ENCODE results near the gene UBTF. TPM values are rescaled to one million over a fixed set of nuclear protein-coding genes. Genes with fewer than 3 reads are reported as not detected.

Gene UBTF
- total RNA-seq, 1 donor from 2014 or later: 169 TPM

DNA sequence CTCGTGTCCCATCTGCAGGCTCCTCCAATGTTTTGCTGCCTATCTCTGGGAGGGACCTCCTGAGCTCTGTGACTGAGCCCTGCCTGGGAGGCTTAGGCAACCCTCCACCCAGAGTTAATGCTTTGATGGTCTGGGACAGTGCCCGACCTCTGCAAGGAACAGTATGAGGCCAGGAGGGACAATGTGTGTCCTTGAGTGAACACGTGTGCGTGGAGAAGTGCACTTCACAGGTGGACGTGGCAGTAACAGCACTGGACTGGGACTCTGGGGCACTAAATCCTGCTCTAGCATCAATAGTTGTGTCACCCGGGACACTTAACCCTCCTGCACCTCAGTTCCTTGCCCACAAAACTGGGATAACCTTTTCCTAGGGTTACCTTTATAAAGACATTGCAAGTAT lies 4.6 kb downstream of the UBTF start:
- intact Hi-C loops (cut with micrococcal nuclease): loop anchor here (5.0 kb wide), 1 partner anchor 682 kb away; the partner anchor contains the start of gene EFTUD2

DNA sequence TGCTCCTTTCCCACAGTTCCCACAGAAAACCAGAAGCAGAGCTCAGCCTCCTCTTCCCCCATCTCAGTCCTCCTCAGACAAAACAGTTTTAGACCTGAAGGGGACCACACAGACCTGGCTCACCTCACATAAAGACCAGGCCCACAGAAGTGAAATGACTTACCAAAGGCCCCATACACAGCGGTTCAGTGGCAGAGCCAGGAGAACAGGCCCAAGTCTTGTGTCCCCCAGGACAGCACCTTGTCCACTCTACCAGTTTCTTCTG lies 5.3 kb downstream of the UBTF start:
- intact Hi-C loops (cut with micrococcal nuclease): no loop called here

DNA sequence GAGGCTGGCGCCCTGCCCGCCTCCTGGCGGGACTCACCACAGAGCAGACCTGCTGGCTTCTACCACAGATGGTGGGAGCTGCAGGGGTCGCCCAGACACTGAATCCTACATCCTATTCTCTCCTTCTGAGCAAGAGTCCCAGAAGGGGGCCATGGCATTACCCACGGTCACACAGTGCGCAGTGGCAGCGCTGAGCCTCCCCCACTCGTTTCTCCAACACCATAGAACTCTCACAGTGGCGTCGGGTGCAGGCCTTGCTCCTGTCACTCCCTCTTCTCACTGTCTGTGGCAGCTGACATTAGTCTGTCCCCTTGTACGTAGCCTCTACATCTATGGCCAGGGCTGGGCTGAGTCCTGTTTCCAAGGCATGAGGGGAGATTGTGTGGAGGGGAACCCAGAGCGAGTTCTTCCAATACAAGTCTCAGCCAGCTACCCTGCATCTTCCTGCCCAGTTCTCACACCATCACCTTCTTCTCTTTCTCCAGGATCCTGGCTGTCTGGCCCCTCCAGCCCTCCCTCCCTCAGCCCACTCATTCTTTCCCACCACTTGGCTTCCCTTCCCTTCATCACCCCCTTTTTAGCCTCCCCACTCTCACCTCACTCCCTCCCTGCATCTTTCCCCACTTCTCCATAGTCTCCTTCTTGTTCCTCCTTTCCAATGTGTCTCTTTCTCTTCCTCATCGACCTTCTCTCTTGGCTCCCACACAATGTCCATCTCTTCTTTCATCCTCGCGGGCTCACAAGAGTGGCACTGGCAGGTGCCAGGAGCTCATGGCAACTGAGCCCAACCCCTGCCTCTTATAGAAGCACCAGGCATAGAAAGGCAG lies 5.9 kb downstream of the UBTF start:
- intact Hi-C loops (cut with micrococcal nuclease): no loop called here

DNA sequence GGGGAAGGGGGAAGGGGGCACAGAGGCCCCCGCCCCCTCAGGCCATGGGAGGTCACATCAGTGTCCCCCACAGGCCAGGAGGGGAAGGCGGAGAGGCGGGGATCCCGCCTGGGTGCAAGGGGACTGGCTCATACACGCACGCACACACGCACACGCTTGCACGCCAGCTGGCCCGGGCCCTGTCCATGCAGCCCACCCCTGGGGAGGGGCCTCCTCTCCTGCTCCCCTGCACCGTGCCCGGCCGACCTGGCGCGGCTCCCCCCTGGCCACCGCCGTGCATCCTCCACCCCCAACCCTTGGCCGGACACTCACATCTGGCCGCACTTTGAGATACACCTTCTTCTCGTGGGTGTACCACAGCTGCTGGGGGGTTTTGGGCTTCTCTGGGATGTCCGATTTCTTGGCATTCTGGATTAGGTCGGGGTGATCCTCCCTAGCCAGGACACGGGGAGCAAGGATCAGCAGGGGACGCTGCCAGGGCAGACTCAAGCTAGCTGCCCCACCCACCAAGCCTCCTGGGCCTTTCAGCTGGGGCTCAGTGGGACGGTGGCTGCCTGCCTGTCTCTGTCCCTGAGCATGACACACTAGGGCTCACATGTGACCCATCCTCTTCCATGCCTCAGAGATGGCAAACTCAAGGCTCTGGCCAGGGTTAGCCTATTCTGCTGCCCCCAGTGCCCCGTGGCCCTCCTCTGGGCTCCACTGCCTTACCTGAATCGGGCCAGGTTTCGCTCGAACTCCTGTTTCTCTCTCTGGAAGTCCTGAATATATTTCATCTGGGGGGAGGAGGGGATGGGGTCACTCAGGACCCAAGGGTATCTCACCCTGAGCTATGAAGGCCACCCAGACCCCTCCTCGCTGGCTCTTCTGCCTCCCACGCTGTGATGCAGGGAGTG lies 6.7 kb downstream of the UBTF start:
- intact Hi-C loops (cut with micrococcal nuclease): no loop called here

DNA sequence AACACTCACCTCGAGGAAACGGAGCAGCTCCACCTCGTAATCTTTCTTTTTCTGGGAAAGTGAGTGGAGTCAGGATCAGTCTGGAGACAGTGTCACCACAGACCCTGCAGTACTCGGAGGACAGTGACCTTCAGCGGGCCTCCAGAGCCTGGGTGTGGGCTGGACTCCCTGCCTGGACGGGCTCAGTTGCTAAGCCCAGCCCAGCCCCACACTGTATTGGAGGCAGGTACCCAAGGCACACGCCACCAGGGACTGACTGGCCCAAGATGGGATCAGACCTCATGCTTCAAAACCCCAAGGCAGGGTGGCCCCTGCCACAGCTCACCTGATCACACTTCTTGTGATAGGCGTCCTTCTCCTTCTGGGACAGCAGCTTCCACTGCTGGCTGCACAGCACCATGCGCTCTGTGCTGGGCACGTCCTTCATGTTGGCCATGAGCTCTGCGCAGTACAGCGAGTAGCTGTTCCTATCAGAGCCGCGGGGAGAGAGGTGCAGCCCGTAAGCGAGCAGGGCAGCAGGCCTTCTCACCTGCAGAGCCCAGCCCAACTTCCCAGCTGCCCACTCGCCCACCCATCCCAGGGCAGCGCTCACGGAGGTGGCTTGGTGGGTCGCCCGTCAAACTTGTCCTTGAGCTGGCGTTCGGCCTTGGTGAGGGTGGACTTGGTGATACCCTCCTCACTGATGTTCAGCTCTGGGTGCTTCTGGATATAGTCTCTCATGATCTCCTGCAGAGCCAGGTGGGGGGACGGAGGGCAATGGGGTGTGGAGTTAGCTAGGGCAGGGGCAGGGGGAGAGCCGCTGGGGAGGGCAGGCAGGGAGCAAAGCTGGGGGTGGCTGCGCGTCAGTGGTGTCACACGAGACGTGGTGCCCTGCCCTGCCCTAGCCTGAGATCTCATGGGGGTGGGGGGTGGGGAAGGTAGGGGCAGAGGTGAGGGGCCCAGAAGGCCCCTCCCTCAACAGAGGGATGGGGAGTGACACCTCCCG lies 7.9 kb downstream of the UBTF start:
- intact Hi-C loops (cut with micrococcal nuclease): no loop called here

DNA sequence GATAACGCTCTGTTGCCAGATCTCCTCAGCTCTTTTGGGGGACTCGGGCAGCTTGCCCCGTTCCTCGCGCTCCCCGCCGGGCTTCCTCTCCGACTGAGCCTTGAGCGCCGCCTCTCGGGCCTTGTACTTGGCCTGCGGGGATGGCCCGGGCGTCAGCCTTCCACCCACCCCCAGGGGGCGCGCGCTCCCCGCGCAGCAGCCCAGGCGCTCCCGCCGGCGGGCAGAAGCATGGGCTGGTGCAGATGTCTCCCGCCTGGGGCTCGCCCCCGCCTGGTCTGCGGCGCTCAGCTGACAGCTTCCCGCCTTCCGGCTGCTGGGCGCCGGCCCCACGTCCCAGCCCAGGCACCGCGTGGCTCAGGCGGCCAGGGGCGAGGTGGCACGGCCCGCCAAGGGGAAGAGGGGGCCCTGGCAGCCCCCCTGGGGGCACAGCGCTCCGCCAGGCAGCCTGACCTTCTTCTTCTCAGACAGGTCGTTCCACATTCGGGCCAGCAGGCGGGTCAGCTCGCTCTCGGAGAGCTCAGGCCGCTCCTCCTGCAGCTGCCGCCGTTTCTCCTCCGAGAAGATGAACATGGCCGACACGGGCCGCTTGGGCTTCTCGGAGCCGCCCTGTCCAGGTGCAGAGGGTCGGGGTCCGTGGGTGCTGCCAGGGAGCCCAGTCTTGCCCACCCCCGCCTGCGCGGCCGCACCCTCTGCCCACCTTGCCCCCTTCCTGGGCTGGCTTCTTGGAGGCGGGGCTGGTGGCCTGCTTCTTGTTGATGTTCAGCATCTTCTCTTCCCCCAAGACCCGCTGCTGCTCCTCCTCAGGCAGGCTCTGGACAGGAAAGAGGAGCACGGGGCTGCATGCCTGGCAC lies 8.9 kb downstream of the UBTF start:
- intact Hi-C loops (cut with micrococcal nuclease): loop anchor here (1.0 kb wide), 4 partner anchors 8 to 121 kb away; no protein-coding TSS in a partner anchor

DNA sequence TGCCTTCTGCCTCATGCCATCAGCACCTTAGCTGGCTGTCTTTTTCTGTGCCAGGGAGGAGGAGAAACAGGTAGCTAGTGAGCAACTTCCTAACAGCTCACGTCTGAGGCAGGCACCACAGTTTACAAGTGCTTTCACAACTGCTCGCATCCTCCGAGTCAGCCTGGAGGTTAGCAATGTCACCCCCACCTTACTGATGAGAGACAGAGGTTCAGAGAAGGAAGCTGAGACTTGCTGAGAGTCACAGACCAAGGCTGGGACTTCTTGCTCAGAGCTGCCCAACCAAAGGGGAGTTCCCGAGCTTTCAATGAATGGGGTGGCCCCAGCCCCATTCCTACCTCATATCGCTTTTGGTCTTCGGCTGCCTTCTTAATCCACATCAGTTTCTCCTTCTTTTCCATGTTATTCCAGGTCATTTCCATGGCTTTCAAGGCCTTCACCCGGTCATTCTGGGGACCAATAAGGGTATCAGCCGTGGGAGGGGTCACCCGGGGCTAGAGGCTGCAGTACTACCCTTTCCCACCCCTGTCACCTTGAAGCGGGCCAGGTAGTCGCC lies 9.6 kb downstream of the UBTF start:
- intact Hi-C loops (cut with micrococcal nuclease): loop anchor here (1.0 kb wide), 4 partner anchors 8 to 121 kb away; no protein-coding TSS in a partner anchor

DNA sequence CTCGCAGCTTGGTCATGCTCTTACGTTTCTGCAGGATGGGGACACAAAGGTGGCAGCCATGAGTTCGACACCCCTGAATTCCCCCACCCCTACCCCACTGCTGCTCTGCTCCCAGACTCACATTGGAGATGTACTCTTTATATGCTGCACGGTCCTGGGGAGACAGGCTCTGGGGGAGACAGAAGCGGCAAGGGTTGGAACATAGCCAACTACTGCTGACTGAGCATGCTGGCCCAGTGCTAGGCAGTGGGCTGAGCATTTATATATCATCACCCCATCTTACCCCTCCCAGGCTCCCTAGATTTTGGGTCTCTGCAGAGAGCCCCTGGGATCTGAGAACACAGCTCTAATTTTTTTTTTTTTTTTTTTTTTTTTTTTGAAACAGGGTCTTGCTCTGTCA lies 11.7 kb downstream of the UBTF start:
- intact Hi-C loops (cut with micrococcal nuclease): no loop called here

DNA sequence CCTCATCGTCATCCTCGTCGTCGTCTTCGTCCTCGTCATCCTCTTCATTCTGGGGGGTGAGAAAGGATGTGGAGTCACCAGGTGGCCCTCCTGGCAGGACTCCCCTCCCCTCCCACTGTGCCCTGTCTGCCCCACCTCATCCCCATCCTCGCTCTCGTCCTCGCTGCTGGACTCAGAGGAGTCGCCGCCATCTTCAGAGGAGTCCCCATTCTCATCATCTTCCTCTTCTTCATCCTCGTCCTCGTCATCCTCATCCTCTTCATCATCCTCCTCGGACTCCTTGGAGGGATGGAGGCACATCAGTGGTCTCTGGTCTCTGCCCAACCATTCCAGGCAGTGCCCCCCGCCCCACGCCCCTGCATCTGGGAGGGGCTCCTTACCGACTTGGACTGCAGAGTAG lies 12.2 kb downstream of the UBTF start:
- intact Hi-C loops (cut with micrococcal nuclease): no loop called here

DNA sequence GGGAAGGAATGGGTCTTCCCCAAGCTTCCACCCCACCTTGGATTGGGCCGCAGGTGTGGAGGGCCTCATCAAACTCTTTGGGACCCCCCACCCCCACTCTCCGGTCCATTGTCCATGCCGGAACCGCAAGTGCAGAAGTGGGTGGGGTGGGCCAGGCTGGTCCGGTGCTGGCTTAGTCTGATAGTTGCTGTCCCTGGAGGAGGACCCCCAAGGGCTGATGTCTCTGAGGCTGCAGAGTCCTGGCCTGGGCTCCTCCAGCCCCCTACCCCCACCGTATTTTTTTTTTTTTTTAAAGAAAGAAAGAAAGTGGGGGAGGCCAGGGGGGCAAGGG lies 12.7 kb downstream of the UBTF start:
- intact Hi-C loops (cut with micrococcal nuclease): no loop called here

DNA sequence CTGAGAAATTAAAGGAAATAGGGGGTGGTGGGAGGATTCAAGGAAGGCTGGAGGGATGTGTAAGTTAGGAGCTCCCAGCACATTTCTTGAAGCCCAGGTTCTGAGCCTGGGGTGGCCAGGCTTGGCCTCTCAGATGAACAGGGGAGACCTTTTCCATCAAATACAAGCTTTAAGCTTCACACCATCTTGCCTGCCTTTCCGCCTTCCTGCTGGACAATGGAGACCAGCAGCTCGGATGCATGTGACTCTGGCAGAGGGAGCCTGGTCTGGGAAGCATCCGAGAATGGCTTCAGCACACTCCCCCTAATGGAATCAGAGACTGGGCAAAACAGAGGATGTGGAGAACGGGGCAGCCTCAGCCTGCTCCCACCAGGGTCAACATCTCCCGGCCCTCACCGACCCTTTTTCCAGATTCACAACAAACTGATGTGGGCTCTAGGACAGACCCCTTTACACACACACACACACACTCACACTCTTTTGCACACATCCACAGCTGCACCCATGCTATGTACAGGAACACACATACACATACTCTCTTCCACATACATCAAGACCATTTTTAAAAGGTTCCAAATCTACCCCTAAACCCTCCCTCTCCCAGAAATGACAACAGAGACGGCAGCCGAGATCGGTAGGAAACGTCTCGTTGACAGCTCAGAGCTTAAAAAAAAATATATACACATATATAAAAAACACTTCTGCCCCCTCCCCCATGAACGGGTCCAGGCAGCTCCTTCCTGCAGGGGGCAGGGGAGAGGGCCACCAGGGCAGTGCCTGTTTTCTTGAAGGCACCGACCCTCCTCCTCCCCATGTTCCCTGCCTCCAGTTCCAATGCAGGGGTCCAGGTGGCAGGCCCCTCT lies 13.3 kb downstream of the UBTF start:
- intact Hi-C loops (cut with micrococcal nuclease): no loop called here

DNA sequence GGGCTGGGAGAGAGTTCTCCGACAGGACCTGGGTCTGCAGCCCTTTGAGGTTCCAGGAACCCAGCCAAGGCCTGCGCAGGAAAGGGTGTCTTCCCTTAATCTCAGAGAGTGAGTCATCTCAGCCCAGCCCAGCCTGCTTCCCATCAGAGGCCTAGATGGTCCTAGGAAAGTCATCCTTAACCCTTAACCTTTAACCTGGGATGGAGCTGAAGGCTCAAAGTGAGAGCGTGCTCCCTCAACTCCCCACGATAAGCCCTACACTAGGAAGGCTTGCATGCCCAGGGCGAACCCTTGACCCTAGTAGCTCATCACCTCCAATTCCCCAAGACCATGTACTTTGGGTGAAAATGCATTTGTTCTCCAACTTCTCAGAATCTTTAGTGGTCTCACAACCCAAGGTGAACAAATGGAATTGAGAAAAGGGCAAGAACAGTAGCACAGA lies 15.0 kb downstream of the UBTF start:
- intact Hi-C loops (cut with micrococcal nuclease): loop anchor here (5.0 kb wide), 2 partner anchors 298 to 573 kb away; partner anchors contain the start of gene GPATCH8

DNA sequence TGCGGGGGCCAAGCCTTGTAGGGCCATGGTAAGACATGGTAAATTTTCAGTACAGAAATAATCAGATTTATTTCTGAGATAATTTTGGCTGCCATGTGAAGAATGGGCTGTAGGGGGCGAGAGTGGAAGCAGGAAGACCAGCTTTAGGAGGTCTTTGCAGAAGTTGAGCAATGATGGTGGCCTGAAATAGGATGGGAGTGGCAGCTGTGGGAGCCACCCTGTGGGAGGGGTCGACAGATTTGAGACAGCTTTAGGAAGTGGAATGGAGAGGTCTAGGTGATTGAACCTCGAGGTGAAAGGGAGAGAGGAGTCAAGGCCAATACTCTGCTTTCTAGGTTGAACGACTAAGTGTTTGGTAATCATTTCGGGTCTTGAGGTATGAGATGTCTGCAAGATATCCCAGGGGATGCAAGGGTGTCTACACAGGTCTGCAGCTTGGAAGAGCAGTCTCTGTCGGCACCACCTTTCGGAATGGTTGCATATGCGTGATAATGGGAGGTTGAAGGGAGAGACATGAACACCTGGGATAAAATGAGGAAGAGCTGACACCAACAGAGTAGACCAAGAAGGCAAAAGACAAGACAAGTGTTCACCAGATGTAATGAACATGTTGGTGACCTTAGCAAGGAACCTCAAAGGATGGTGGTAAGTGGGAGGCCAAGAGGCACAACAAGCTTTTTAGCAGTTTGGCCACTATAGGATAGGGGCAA lies 15.6 kb downstream of the UBTF start:
- intact Hi-C loops (cut with micrococcal nuclease): loop anchor here (5.0 kb wide), 2 partner anchors 298 to 573 kb away; partner anchors contain the start of gene GPATCH8

DNA sequence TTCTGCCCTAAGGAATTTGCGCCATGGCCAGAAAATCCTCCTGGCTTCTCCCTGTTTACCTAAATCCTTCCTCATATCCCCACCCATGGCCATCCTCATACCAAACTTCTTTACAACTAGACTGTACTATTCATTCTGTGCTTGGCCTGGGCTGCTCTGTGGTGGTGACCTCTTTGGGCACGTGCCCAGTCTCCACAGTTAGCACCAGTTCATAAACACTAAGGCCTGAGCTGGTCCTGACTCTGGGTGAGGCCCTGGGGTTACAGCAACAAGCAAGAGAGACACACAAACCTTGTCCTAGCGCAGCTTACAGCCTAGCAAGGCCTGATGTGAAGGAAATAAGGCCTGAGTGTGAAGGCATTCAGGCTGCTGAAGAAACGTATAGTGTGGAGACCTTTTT lies 16.7 kb downstream of the UBTF start:
- intact Hi-C loops (cut with micrococcal nuclease): loop anchor here (5.0 kb wide), 2 partner anchors 300 to 575 kb away; partner anchors contain the start of gene GPATCH8

DNA sequence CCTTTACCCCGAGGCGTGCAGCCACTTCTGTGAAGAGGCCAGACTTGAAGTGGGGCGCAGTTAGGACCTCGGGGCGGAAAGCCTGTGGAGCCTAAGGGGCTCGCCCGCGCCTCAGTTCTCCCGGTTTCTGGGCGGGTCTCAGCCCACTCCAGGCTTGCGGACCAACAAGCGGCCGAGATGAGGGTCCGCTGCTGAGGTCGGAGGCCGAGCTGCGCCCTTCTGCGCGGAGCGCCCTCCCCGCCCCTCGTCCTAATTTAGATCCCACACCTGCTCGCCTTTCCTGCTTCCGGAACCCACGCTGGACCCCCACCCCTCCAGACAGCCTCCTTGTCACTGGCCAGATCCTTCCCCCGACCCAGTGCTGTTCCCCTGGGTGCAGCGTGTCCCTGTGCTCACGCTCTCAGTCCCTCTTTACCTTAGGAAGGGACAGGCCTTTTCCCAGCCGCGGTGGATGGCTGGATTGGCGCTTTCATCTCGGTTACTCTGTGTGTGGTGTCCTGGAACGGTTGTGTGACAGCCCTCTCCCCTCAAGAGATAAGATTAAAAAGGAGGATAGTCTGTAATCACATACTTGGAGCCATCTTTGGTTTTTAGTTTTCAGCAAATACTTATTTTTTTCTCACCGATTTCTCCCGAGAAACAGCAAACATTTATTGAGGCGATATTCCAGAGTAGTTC lies 18.9 kb downstream of the UBTF start:
- intact Hi-C loops (cut with micrococcal nuclease): loop anchor here (1.0 to 5.0 kb wide), 10 partner anchors 10 to 717 kb away; partner anchors contain the start of genes DHX8, G6PC3, GPATCH8 and GRN

DNA sequence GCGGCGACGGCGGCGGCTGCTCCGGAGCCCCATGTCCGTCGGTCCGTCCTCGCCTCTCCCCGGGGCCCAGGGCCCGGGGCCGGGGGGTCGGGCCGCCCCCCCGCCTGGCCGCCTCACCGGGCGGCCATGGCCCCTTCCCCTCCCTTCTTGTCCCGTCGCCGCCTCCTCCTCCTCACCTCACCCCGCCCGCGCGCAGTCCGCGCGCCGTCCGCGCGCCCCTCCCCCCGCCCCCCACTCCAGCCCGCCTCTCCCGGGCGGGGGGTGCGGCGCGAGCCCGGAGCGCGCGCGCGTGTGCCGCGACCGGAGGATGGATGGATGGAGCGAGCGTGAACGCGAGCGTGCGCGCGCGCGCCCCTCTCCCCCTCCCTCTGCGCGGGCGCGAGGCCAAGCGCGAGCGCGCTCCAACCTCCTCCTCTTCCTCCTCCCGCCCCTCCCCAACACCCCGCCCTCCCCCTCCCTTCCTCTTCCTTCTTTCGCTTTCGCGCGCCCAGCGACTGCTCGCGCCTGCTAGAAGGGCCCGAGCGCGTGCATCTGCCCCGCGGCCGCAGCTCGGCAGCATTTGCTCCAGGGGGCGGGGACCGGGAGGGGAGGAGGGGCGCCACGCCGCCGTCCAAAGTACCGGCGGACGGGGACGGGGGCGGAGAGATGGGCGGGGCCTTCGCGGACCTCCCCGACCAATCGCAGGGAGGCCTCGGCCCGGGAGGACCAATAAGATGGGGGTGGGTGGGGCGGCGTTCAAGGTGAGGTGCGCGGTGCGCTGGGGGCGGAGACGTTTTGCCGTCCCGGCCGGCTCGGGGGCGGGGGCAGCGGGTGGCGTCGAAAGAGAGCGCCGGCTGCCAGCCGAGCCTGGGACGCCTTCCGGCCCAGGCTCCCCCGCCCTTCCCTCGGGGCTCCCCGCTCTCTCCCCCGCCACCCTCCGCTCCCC lies 19.7 kb downstream of the UBTF start, which contains the start of gene ATXN7L3:
Gene ATXN7L3, minus strand, starts transcription at position 332 of the 925 bp plus-strand sequence. CDS start 1,814 bp downstream, outside the sequence.
- intact Hi-C loops (cut with micrococcal nuclease): loop anchor here (1.0 to 5.0 kb wide), 11 partner anchors 10 to 852 kb away; partner anchors contain the start of genes DCAKD, DHX8, G6PC3 and GPATCH8

Measured in T-helper 1 cell treated with Interleukin-12 subunit alpha and Interleukin-12 subunit beta and Interleukin-4 antibody, amounts not matched to agents 30 ng/mL and 1 ng/mL, for 36 hours (primary cell).